A673 (cell line): ENCODE measurements around the gene LRRIQ4.

Source experiments
- CTCF ChIP-seq: fragments of 300-800, 200-600 bp; sonication (generic); conservative IDR thresholded peaks from 2 replicates; pipeline ENCODE4 v1.5.1; 2017; ENCODE audit warnings: low read depth, mild to moderate bottlenecking, antibody characterized with exemption, low read length, moderate library complexity, mixed read lengths
- EZH2 ChIP-seq: fragments of 200-600 bp; sonication (generic); IDR thresholded peaks from 2 replicates; pipeline ENCODE4 v1.6.1; 2017; ENCODE audit warnings: borderline replicate concordance, low read depth, mild to moderate bottlenecking, mixed read lengths, antibody characterized with exemption, low read length; ENCODE audit not compliant: poor library complexity, severe bottlenecking

- TF ChIP-seq CTCF (no peak), EZH2 (no peak)
Measured at GRCh38 chr3:169869484-169870220, 57.0 kb downstream of the LRRIQ4 start, which contains the start of gene LRRC31.
